GM23338 (cell line): Measurements from ENCODE around the gene EIF2S3. TPM values are rescaled to one million over a fixed set of nuclear protein-coding genes. Genes with fewer than 3 reads are reported as not detected.

ENCODE experiments used
- ATAC-seq: fragments of 200-7000 bp; cut with Tn5 transposase; 3 replicates; pipeline ENCODE4 v1.9.1; 2020
- DNase-seq: peaks from one replicate; pipeline ENCODE4 v3.0.0-alpha.2; 2015; ENCODE audit warnings: low spot score
- H2AFZ ChIP-seq: fragments of 200-600 bp; sonication (generic); 2 replicates; pipeline ENCODE4 v1.8.0; 2016; ENCODE audit warnings: antibody characterized with exemption, mild to moderate bottlenecking, moderate library complexity
- H3F3A ChIP-seq: fragments of 200-600 bp; sonication (generic); replicated peaks from 2 replicates; pipeline ENCODE4 v1.8.0; 2017; ENCODE audit warnings: antibody characterized with exemption, mixed run types, low read depth
- H3K27ac ChIP-seq: fragments of 200-600 bp; sonication (generic); 2 replicates; pipeline ENCODE4 v1.6.1; 2016; ENCODE audit warnings: low read depth
- H3K27me3 ChIP-seq: fragments of 200-600 bp; sonication (generic); 2 replicates; pipeline ENCODE4 v1.8.0; 2016; ENCODE audit warnings: mild to moderate bottlenecking, mixed run types, moderate library complexity; ENCODE audit not compliant: insufficient read depth
- H3K36me3 ChIP-seq: fragments of 200-600 bp; sonication (generic); 2 replicates; pipeline ENCODE4 v1.8.0; 2016; ENCODE audit warnings: mild to moderate bottlenecking; ENCODE audit not compliant: insufficient read depth
- H3K4me1 ChIP-seq: fragments of 200-600 bp; sonication (generic); 2 replicates; pipeline ENCODE4 v1.8.0; 2016; ENCODE audit warnings: mild to moderate bottlenecking, moderate library complexity; ENCODE audit not compliant: insufficient read depth
- H3K4me2 ChIP-seq: fragments of 200-600 bp; sonication (generic); 2 replicates; pipeline ENCODE4 v1.7.1; 2017; ENCODE audit warnings: mixed run types
- H3K4me3 ChIP-seq: fragments of 200-600 bp; sonication (generic); 2 replicates; pipeline ENCODE4 v1.6.1; 2016; ENCODE audit warnings: mixed run types
- H3K79me2 ChIP-seq: fragments of 200-600 bp; sonication (generic); replicated peaks from 2 replicates; pipeline ENCODE4 v1.8.0; 2017; ENCODE audit warnings: mild to moderate bottlenecking; ENCODE audit not compliant: insufficient read depth
- H3K9me2 ChIP-seq: fragments of 200-600 bp; sonication (generic); 2 replicates; pipeline ENCODE4 v1.8.0; 2017; ENCODE audit not compliant: insufficient read depth
- H4K20me1 ChIP-seq: fragments of 200-600 bp; sonication (generic); replicated peaks from 2 replicates; pipeline ENCODE4 v1.8.0; 2017; ENCODE audit warnings: mild to moderate bottlenecking; ENCODE audit not compliant: insufficient read depth
- H3K27ac Mint-ChIP-seq: 2 replicates; pipeline ENCODE4 v1.8.0; 2020; ENCODE audit warnings: inconsistent platforms, mild to moderate bottlenecking, moderate library complexity, mixed read lengths
- H3K27me3 Mint-ChIP-seq: 3 replicates; pipeline ENCODE4 v1.8.0; 2022; ENCODE audit warnings: low read depth, mild to moderate bottlenecking, moderate library complexity, mixed read lengths, inconsistent platforms; ENCODE audit not compliant: insufficient read depth, poor library complexity
- H3K36me3 Mint-ChIP-seq: 3 replicates; pipeline ENCODE4 v1.8.0; 2021; ENCODE audit warnings: low read depth, mild to moderate bottlenecking, inconsistent platforms, moderate library complexity, mixed read lengths
- H3K4me1 Mint-ChIP-seq: 3 replicates; pipeline ENCODE4 v1.8.0; 2020; ENCODE audit warnings: mild to moderate bottlenecking, inconsistent platforms, mixed read lengths
- H3K4me3 Mint-ChIP-seq: 3 replicates; pipeline ENCODE4 v1.8.0; 2021; ENCODE audit warnings: moderate library complexity, mild to moderate bottlenecking, inconsistent platforms, mixed read lengths
- H3K9me3 Mint-ChIP-seq: 3 replicates; pipeline ENCODE4 v1.8.0; 2020; ENCODE audit warnings: moderate library complexity, mild to moderate bottlenecking, inconsistent platforms, mixed read lengths
- CREB1 ChIP-seq: fragments of 250-450 bp; sonication (Bioruptor Pico); IDR thresholded peaks from 2 replicates; pipeline ENCODE4 v1.5.0; 2020; ENCODE audit warnings: low read depth, mild to moderate bottlenecking, moderate library complexity
- CTCF ChIP-seq, 2 experiments: fragments of 200-600 bp in 1 of 2; sonication (generic) in 1 of 2; conservative IDR thresholded peaks; 2 replicates each; pipeline versions ENCODE4 v1.5.1 to v1.6.1; 2016 to 2017; ENCODE audit warnings: antibody characterized with exemption in 2 of 2, low read depth in 2 of 2, mild to moderate bottlenecking in 2 of 2, moderate library complexity in 1 of 2
- ETS1 ChIP-seq: IDR thresholded peaks from 2 replicates; pipeline ENCODE4 v1.6.1; 2016; ENCODE audit warnings: antibody characterized with exemption
- EZH2 ChIP-seq: fragments of 200-600 bp; sonication (generic); IDR thresholded peaks from one replicate; pipeline ENCODE4 v1.8.0; 2017; ENCODE audit warnings: antibody characterized with exemption, mild to moderate bottlenecking, low read depth; ENCODE audit not compliant: unreplicated experiment
- EZH2phosphoT487 ChIP-seq: fragments of 200-600 bp; sonication (generic); IDR thresholded peaks from one replicate; pipeline ENCODE4 v1.8.1; 2018; ENCODE audit warnings: antibody characterized with exemption; ENCODE audit not compliant: unreplicated experiment
- JUNB ChIP-seq: IDR thresholded peaks from one replicate; pipeline ENCODE4 v1.6.1; 2016; ENCODE audit warnings: antibody characterized with exemption; ENCODE audit not compliant: unreplicated experiment
- NANOG ChIP-seq: IDR thresholded peaks from 2 replicates; pipeline ENCODE4 v1.6.1; 2016; ENCODE audit warnings: antibody characterized with exemption, borderline replicate concordance
- POLR2AphosphoS5 ChIP-seq: IDR thresholded peaks from 2 replicates; pipeline ENCODE4 v1.6.1; 2016; ENCODE audit warnings: antibody characterized with exemption, low read depth
- REST ChIP-seq: IDR thresholded peaks from one replicate; pipeline ENCODE4 v1.6.1; 2018; ENCODE audit warnings: antibody characterized with exemption; ENCODE audit not compliant: unreplicated experiment
- STAT1 ChIP-seq: IDR thresholded peaks from one replicate; pipeline ENCODE4 v1.6.1; 2016; ENCODE audit warnings: antibody characterized with exemption; ENCODE audit not compliant: unreplicated experiment
- ZNF114 ChIP-seq: fragments of 250-450 bp; sonication (Bioruptor Pico); IDR thresholded peaks from 2 replicates; pipeline ENCODE4 v1.5.0; 2020; ENCODE audit warnings: mild to moderate bottlenecking, moderate library complexity
- ZNF331 ChIP-seq: fragments of 250-450 bp; sonication (Bioruptor Pico); IDR thresholded peaks from 2 replicates; pipeline ENCODE4 v1.5.0; 2020; ENCODE audit warnings: low read depth, mild to moderate bottlenecking, moderate library complexity
- ZNF462 ChIP-seq: fragments of 250-450 bp; sonication (Bioruptor Pico); IDR thresholded peaks from 2 replicates; pipeline ENCODE4 v1.5.0; 2020; ENCODE audit warnings: mild to moderate bottlenecking, moderate library complexity
- polyA plus RNA-seq: library from polyadenylated mRNA; unstranded; fragments of >200 nt; fragmentation: Nextera tagmentation; extraction: Ambion mirVana; gene quantifications from 2 replicates; pipeline ENCODE4 v1.2.1, GENCODE V29; 2016
- total RNA-seq: library from RNA; depleted of rRNA; stranded (reverse); fragments of >200 nt; shearing (Covaris generic); gene quantifications from 2 replicates; pipeline ENCODE4 v1.2.3, GENCODE V29; 2014

EIF2S3 gene
- total and polyA plus RNA-seq, 2 experiments from 2014 or later: 90.5 to 323 TPM

GRCh38 chrX:24034485-24034884 lies 20.3 kb upstream of the EIF2S3 start:
- H3K9me2 ChIP-seq: no peaks in the 10 kb centered on the region
- no peak overlapping the region for H3K27ac Mint-ChIP-seq
- no peak overlapping the region for H3K27ac ChIP-seq
- H3K36me3 ChIP-seq: no peaks in the 10 kb centered on the region
- DNase-seq (no peak), ATAC-seq (no peak)
- H3K79me2 ChIP-seq: no peaks in the 10 kb centered on the region
- H3K9me3 Mint-ChIP-seq: no peaks in the 10 kb centered on the region
- H3K27me3 Mint-ChIP-seq: peaks cover 6% of the 10 kb centered on the region
- H3K27me3 ChIP-seq: peaks cover 16% of the 10 kb centered on the region
- no peaks in the 10 kb centered on the region for H3K4me1 Mint-ChIP-seq
- H3K4me3 ChIP-seq: no peak overlapping the region
- H3K36me3 Mint-ChIP-seq: no peaks in the 10 kb centered on the region
- no peaks in the 10 kb centered on the region for H3F3A ChIP-seq
- H3K4me1 ChIP-seq: no peaks in the 10 kb centered on the region
- H4K20me1 ChIP-seq: no peaks in the 10 kb centered on the region
- no peak overlapping the region for H2AFZ ChIP-seq
- H3K4me2 ChIP-seq: no peak overlapping the region
- H3K4me3 Mint-ChIP-seq: no peak overlapping the region
- TF ChIP-seq ZNF331 (CRISPR knock-in tag): no peak
- TF ChIP-seq STAT1: no peak
- no peak for TF ChIP-seq POLR2AphosphoS5
- TF ChIP-seq REST: no peak
- TF ChIP-seq CREB1 (CRISPR knock-in tag): no peak
- TF ChIP-seq EZH2phosphoT487: no peak
- TF ChIP-seq ZNF462: no peak
- no peak for TF ChIP-seq ETS1
- TF ChIP-seq ZNF114 (CRISPR knock-in tag): no peak
- no peak for TF ChIP-seq JUNB
- TF ChIP-seq CTCF (conservative IDR thresholded peaks at IDR 0.05; ENCODE audit: low read depth in 2 of 2): no peak
- TF ChIP-seq EZH2: no peak
- no peak for TF ChIP-seq NANOG
